Medulla oblongata (tissue), 1 donor: ENCODE data around the gene RAB8B.
"Not testable (repeated sequence)": the region's sequence is repeated elsewhere in the genome, so short reads cannot be mapped to it uniquely, and the experiment has no call there.

Experiments used
- DNase-seq: peaks from one replicate; pipeline ENCODE4 v3.0.0-alpha.2; 2015; ENCODE audit errors: extremely low spot score

The RAB8B gene

DNA sequence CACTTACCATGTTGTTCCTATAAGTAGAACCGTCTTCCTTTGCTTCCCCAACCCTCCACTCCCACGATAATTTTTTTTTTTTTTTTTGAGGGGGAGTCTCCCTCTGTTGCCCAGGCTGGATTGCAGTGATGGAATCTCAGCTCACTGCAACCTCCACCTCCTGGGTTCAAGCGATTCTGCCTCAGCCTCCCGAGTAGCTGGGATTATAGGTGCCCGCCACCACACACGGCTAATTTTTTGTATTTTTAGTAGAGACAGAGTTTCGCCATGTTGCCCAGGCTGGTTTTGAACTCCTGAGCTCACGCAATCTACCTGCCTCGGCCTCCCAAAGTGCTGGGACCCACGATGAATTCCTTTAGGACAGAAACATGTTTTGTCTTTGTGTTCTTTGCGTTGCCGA is 19.4 kb downstream of the RAB8B start:
- not testable (repeated sequence) for DNase-seq

DNA sequence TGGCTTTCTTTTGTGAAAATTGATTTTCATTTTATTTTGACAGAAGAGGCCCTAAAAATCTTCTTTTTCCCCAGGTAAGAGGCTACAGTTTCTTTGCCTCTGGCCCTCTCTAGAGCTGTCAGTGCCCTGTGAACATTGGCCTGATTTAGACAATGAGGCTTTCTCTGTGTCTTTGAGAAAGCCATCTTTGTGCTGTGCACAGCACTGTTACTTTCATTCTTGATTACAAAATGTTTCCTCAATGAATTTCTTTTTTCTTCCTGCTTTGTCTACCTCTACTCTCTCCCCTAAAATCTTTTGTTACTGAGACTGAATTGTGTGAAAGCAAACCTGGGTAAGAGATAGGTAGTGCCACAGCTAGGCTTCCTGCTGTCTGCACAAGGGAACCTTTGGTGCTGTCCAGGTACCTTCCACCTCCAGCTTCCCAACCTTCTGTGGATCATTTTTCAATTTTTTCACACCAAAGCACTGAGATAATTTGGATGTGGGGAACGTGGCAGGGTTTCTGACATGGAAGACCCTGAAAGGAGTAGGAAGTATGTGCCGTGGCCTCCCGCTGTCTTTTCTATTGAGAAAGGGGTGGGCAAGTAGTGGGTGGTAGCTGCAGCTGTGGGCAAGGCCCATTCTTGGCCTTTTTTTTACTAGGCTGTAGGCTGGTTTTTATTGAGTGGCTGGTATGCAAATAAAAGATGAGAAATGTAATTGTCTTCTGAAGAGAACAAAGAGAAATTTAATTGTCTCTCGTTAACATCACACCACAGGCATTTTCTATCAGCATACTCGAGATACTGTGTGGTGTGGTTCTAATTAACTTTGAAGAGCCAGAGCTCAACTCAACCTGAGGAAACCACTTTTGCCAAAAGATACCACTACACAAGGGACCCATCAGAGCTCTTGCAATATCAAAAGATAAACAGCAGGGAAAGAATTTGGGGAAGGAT is 21.0 kb downstream of the RAB8B start:
- peak; percentile 86 for DNase-seq

DNA sequence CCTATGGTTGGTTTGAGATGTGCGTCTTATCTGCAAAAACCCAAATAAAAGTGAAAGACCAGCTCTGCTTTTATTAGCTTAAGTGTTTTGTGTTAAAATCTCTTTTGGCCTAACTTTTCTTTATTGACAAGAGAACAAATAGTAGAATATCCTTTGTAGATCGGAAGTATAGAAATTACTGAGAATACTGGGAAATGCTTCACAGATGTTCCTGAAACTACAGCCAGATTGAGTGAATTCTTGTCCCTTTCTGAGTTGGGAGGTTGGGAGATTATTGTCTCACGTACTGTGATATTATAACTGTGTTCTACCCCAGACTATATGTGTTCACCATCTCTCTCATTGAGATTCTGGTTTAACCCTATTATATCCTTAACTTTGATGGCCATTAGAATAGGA is 21.7 kb downstream of the RAB8B start:
- no peak for DNase-seq

DNA sequence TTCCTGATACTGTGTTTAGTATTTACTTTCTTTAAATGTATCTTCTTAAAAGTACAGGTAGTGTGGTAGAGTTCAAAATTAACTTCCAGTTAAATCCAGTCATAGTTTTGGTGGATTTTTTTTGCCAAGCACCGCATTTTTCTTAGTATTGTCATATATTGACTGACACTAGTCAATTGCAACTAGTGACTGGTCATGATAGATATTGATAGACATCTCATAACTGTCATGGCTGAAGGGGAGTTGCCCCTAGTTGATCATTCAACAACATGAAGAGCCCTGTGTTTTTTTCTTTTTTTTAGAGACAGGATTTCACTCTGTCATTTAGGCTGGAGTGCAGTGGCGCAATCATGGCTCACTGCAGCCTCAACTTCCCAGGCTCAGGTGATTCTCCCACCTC is 22.1 kb downstream of the RAB8B start:
- no peak for DNase-seq

- DNase-seq = no peak
Measured at GRCh38 chr15:63212050-63213004, 22.9 kb downstream of the RAB8B start.

DNA sequence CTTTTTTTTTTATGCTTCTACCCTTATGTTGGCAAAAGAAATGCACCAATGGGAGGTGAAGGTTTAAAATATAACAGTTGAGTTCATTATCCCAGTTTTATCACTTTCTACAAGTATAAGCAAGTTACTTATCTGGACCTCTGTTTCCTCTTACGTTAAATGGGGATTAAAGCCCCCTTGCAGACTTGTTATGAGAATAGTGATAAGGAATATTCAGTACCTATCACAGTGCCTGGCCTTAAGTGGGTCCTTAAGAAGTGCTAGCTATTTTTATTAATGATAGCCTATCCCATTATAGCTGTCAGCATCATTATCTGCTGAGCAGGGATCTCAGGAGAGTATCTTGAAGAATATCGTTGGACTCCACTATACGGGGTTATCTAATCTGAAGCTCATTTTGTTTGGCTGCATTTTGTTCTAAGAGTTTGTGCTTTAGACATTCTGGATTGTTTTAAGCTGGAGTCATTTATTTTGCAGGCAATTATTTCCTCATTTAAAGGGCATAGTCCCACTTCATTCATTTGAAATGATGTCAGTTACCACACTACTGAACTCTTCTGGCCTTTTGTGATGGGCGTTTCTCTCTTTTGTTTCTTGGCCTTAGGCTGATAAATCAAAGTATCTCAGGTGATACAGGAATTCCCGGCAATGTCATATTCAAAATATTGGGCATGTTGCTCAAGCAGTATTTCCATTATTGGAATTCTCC is 28.8 kb downstream of the RAB8B start:
- DNase-seq = no peak

- DNase-seq = no peak
Measured at GRCh38 chr15:63219196-63219710, 29.8 kb downstream of the RAB8B start.

GRCh38 chr15:63221346-63221745 is 31.9 kb downstream of the RAB8B start:
- DNase-seq = no peak

DNA sequence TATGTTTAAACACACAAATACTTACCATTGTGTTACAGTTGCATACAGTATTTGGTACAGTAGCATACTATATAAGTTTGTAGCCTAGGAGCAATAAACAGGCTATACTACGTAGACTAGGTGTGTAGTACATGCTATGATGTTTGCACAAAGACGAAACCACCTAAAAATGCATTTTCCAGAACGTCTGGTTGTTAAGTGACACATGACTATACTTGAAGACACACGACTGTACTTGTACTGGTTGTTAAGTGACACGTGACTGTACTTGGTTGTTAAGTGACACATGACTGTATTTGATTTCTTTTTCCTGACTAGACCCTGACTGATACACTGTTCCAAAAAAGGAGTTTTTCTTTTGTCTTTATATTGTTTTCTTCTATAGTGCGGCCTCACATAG is 34.1 kb downstream of the RAB8B start:
- DNase-seq = no peak

DNA sequence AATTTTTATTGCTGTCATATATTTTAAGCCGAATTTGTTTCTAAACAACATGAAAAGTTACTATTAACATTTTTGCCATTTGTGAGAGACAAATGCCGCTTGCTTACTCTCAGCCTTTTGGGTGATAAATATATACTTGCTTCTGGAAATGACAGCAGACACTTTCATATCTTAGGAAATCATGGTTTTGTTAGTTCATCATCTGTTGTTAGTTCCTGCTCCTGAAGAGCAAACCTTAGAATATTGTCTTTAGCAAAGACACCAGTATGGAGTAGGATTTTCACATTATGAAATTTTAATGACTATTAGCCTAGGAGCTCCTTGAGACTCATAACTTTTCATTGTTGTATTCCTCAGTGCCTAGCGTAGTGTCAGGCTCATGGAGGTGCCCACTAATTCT is 36.0 kb downstream of the RAB8B start:
- DNase-seq = no peak

DNA sequence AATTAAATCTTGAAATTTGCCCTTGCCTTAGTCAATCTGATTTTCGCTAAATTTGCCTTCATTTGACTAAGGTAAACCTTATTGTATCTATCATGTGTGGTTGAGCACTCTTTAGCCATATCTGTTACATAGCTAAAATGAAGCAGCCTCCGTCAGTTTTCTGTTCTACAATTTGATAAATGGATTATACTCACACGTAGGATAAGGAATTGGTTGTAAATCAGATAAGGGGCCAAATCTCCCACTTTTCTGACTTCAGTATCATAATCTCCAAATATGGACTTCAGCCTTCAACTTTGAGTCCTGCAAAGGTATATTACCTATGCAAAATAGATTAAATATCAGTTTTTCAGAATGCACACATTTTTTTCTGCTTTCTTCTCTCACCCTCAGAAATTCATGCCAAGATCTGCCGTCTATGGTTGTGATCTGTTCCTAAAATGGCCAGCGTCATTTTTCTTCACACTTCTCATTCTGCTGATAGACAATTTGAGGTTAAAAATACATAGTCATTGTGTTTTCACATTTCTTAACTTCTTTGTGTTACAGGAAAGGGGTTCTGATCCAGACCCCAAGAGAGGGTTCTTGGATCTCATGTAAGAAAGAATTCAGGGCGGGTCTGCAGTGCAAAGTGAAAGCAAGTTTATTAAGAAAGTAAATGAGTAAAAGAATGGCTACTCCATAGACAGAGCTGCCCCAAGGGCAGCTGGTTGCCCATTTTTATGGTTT is 36.9 kb downstream of the RAB8B start:
- DNase-seq = no peak

GRCh38 chr15:63226966-63227401 is 37.6 kb downstream of the RAB8B start:
- no peak for DNase-seq

DNA sequence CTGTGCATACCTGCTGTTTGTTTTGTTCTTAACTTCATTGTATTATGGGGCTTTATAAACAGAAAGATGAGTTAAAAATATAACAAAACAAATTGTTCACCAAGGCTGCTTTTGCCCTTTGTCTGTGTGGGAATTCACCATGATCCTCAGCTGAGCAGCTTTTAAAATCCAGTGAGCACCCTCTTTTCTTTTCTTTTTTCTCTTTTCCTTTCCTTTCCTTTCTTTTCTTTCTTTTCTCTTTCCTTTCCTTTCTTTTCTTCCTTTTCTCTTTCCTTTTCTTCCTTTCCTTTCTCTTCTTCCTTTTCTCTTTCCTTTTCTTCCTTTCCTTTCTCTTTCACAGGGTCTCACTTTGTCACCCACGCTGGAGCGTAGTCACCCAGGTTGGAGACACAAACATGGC is 38.3 kb downstream of the RAB8B start:
- DNase-seq = no peak

DNA sequence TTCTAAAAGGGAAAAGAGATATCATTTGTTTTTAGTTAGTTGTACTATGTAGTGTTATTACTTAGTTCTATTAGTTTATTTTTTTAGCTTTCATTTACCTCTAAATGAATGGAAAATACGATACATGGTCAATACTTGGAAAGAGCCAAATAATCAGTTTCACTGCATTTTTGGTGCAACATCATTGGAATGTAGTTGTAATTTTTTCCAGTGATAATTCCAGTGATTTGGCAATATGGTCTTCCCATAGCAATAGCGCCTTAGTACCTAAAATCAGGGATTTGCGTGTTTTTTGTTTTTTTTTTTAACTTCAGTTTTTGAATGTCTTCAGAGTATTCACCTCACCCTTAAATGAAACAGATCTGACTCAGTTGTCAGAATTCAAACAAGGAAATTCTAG is 41.8 kb downstream of the RAB8B start:
- DNase-seq = no peak

GRCh38 chr15:63231706-63232105 is 42.3 kb downstream of the RAB8B start:
- no peak for DNase-seq

DNA sequence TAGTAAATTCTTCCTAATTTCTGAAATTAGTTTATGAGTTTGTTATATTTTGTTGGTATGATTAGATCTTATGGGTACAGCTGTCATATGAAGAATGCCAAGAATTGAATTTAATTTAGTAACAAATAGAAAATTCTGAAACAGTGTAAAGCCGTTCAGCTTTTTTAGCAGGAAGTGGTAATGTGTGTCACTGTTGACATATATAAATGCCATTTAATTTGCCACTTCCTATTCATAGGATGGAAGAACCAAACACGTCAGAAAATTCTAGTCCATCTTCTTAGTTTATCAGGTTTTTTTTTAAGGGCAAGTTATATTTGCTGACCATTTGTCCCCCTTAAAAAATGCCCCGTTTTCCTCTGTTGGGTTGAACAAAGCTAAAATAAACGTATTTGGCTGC is 43.0 kb downstream of the RAB8B start:
- DNase-seq = no peak

GRCh38 chr15:63232943-63233342 is 43.5 kb downstream of the RAB8B start:
- DNase-seq = no peak

GRCh38 chr15:63233667-63234423 is 44.4 kb downstream of the RAB8B start:
- no peak for DNase-seq

- DNase-seq = peak; percentile 73
Measured at GRCh38 chr15:63234451-63234870, 45.1 kb downstream of the RAB8B start.

- DNase-seq = no peak
Measured at GRCh38 chr15:63236272-63236671, 46.9 kb downstream of the RAB8B start.
